Subcutaneous adipose tissue (tissue), 4 donors: ENCODE measurements around the gene MYL3. TPM values are rescaled to one million over a fixed set of nuclear protein-coding genes. Genes with fewer than 3 reads are reported as not detected.

Experiments used
- total RNA-seq, 4 donors: library from RNA; depleted of rRNA; stranded (reverse); fragments of >200 nt; gene quantifications; one replicate each; pipeline ENCODE4 v1.1.0, GENCODE V29; 2016
- TF ChIP-seq, protein P1 (sequence below): fragments of 450-650 bp; IDR thresholded peaks from one replicate; pipeline ENCODE4 v1.5.1; 2016; ENCODE audit warnings: low read depth, mild to moderate bottlenecking, control low read depth, antibody characterized with exemption, moderate library complexity

The MYL3 gene
- total RNA-seq, 4 donors from 2014 or later = 2.0 to 9.8 (median 6.4) TPM

GRCh38 chr3:46850468-46850779 lies 12.8 kb downstream of the MYL3 start:
- TF ChIP-seq, protein P1, sequence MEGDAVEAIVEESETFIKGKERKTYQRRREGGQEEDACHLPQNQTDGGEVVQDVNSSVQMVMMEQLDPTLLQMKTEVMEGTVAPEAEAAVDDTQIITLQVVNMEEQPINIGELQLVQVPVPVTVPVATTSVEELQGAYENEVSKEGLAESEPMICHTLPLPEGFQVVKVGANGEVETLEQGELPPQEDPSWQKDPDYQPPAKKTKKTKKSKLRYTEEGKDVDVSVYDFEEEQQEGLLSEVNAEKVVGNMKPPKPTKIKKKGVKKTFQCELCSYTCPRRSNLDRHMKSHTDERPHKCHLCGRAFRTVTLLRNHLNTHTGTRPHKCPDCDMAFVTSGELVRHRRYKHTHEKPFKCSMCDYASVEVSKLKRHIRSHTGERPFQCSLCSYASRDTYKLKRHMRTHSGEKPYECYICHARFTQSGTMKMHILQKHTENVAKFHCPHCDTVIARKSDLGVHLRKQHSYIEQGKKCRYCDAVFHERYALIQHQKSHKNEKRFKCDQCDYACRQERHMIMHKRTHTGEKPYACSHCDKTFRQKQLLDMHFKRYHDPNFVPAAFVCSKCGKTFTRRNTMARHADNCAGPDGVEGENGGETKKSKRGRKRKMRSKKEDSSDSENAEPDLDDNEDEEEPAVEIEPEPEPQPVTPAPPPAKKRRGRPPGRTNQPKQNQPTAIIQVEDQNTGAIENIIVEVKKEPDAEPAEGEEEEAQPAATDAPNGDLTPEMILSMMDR = no peak

GRCh38 chr3:46849686-46850467 lies 13.4 kb downstream of the MYL3 start:
- TF ChIP-seq, protein P1 = no peak

DNA sequence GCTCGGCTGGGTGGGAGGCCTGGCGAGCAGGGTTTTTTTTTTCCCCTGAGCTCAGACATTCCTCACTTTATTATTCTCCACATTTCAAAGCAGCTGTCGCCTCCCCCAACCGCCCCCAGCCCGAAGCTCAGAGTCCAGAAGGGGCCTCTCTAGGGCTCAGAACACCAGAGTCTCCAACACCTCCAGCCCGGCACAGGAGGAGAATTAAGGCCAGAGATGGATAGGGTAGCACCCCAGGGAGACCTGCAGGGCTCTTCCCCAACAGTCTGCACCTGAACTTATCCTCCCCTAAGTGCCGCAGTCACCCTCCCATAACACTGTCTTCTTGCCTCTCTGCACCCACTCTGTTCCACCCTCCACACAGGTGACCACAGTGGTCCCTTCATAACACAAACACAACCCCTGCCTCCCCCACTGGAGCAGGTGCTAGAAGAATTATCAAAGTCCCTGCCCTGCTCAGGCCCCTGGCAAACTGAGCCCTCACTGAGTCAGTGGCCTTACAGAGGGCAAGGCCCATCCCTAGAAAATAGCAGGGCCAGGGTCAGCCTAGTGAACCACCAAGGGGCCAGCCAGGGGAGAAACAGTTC lies 14.1 kb downstream of the MYL3 start:
- TF ChIP-seq, protein P1 = no peak

GRCh38 chr3:46848271-46849044 lies 14.8 kb downstream of the MYL3 start:
- TF ChIP-seq, protein P1 = no peak

- TF ChIP-seq, protein P1 = no peak
Observed at GRCh38 chr3:46847744-46848143, 15.5 kb downstream of the MYL3 start.

DNA sequence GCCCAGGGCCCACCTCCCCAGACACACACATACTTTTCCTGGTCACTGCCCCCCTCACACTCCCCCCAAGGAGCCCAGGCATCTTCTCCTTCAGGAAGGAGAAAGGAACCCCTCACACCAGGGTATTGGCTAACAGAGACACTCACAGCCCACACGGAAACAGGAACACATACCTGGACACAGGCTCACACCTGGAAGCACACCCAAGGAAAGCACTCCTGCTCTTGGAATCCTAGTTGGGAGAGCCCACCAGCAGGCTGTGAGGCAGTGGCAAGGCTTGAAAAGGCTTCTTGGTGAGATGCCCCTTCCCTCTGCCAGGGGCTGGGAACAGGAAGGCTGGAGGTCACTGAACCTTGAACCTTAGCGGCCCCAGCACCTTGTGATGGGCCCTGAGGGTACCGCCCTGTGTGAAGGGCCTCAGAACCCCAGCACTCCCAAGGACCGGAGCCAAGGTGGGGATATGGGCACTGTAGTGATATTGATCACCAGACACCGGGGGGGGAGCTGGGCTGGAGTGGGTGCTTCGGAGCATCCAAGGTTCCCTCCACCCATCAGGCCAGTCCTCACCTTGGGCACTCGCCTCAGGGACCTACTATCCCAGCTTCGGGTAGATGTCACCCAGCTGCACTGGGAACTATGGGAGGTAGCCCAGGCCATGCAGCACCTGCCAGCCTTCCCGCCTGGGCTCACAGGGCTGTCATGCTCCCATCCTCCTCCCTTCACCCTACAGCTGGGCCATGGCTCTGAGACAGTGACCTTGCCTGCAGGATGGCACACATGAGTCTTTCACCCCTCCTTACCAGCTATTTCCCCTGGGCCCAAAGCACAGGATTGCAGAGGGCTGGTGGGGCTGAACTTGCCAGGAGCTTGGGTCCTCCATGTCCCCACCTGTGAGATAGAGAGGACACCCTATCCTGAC lies 16.4 kb downstream of the MYL3 start:
- TF ChIP-seq, protein P1 = no peak
